Occipital lobe (tissue), 2 donors: ENCODE data around the gene BEGAIN. TPM values are rescaled to one million over a fixed set of nuclear protein-coding genes. Genes with fewer than 3 reads are reported as not detected.

Experiments
- DNase-seq: peaks from one replicate; lab custom pipeline; 2025; lab: John Stamatoyannopoulos, UW
- total RNA-seq: library from RNA; depleted of rRNA; stranded (reverse); fragments of >200 nt; gene quantifications from one replicate; pipeline ENCODE4 v1.2.3, GENCODE V29; 2014

Gene BEGAIN
- total RNA-seq, 1 donor from 2014 or later: 8.1 TPM

- no peak for DNase-seq
Measured at GRCh38 chr14:100584056-100585031, 2.9 kb downstream of the BEGAIN start.

- no peak for DNase-seq
Measured at GRCh38 chr14:100583245-100583644, 4.0 kb downstream of the BEGAIN start.

- DNase-seq: no peak
Measured at GRCh38 chr14:100582496-100583165, 4.6 kb downstream of the BEGAIN start.

GRCh38 chr14:100581228-100582145 lies 5.7 kb downstream of the BEGAIN start:
- DNase-seq: no peak

GRCh38 chr14:100580316-100581227 lies 6.6 kb downstream of the BEGAIN start:
- no peak for DNase-seq

- no peak for DNase-seq
Measured at GRCh38 chr14:100578552-100578951, 8.7 kb downstream of the BEGAIN start.

- no peak for DNase-seq
Measured at GRCh38 chr14:100577986-100578431, 9.2 kb downstream of the BEGAIN start.

GRCh38 chr14:100577321-100577985 lies 9.8 kb downstream of the BEGAIN start:
- no peak for DNase-seq

- DNase-seq: no peak
Measured at GRCh38 chr14:100576091-100577085, 10.8 kb downstream of the BEGAIN start.

- DNase-seq: no peak
Measured at GRCh38 chr14:100575266-100575995, 11.8 kb downstream of the BEGAIN start.

- no peak for DNase-seq
Measured at GRCh38 chr14:100574642-100575031, 12.6 kb downstream of the BEGAIN start.

GRCh38 chr14:100573757-100574641 lies 13.2 kb downstream of the BEGAIN start:
- no peak for DNase-seq

GRCh38 chr14:100573002-100573756 lies 14.0 kb downstream of the BEGAIN start:
- DNase-seq: no peak

GRCh38 chr14:100572543-100572942 lies 14.7 kb downstream of the BEGAIN start:
- no peak for DNase-seq

GRCh38 chr14:100571837-100572236 lies 15.4 kb downstream of the BEGAIN start:
- no peak for DNase-seq
